H1 (cell line): ENCODE results near the gene EGFLAM. TPM values are rescaled to one million over a fixed set of nuclear protein-coding genes. Genes with fewer than 3 reads are reported as not detected.

Experiments used
- POU5F1 ChIP-seq: IDR thresholded peaks from 2 replicates; pipeline ENCODE4 v1.6.1; 2011; ENCODE audit warnings: low read depth, mild to moderate bottlenecking, low read length, moderate library complexity
- polyA plus RNA-seq, 7 experiments: library from polyadenylated mRNA; depleted of rRNA in 3 of 7; stranded (reverse) in 5 of 7; unstranded in 2 of 7; fragments of >200 nt in 5 of 7; fragments of 200-250 nt in 2 of 7; gene quantifications; 1 replicate in 5 of 7; 2 replicates in 1 of 7; 4 replicates in 1 of 7; pipeline versions ENCODE4 v1.2.1 to v1.2.3, GENCODE V29; 2011 to 2013; ENCODE audit warnings: missing spikeins in 2 of 7, mixed read lengths in 2 of 7
- total RNA-seq: library from RNA; stranded (reverse); fragmentation: NEBNext Ultra II Directional; extraction: Animal tissue kit (Norgen Biotek cat#: 25700); gene quantifications from 2 replicates; pipeline ENCODE4 v1.2.1, GENCODE V29; 2021
- TF ChIP-seq, protein P1 (sequence below): fragments of 300-600 bp; sonication (generic); IDR thresholded peaks from 2 replicates; pipeline ENCODE4 v1.7.1; 2012; ENCODE audit warnings: low read length, moderate library complexity, mild to moderate bottlenecking, inconsistent platforms; ENCODE audit not compliant: insufficient replicate concordance

EGFLAM gene
- total and polyA plus RNA-seq, 2 of the 8 experiments (the other 6 are each of a cell fraction or from before 2014, with no cell fraction given), result 0.20 to 0.24 TPM

- TF ChIP-seq, protein P1, sequence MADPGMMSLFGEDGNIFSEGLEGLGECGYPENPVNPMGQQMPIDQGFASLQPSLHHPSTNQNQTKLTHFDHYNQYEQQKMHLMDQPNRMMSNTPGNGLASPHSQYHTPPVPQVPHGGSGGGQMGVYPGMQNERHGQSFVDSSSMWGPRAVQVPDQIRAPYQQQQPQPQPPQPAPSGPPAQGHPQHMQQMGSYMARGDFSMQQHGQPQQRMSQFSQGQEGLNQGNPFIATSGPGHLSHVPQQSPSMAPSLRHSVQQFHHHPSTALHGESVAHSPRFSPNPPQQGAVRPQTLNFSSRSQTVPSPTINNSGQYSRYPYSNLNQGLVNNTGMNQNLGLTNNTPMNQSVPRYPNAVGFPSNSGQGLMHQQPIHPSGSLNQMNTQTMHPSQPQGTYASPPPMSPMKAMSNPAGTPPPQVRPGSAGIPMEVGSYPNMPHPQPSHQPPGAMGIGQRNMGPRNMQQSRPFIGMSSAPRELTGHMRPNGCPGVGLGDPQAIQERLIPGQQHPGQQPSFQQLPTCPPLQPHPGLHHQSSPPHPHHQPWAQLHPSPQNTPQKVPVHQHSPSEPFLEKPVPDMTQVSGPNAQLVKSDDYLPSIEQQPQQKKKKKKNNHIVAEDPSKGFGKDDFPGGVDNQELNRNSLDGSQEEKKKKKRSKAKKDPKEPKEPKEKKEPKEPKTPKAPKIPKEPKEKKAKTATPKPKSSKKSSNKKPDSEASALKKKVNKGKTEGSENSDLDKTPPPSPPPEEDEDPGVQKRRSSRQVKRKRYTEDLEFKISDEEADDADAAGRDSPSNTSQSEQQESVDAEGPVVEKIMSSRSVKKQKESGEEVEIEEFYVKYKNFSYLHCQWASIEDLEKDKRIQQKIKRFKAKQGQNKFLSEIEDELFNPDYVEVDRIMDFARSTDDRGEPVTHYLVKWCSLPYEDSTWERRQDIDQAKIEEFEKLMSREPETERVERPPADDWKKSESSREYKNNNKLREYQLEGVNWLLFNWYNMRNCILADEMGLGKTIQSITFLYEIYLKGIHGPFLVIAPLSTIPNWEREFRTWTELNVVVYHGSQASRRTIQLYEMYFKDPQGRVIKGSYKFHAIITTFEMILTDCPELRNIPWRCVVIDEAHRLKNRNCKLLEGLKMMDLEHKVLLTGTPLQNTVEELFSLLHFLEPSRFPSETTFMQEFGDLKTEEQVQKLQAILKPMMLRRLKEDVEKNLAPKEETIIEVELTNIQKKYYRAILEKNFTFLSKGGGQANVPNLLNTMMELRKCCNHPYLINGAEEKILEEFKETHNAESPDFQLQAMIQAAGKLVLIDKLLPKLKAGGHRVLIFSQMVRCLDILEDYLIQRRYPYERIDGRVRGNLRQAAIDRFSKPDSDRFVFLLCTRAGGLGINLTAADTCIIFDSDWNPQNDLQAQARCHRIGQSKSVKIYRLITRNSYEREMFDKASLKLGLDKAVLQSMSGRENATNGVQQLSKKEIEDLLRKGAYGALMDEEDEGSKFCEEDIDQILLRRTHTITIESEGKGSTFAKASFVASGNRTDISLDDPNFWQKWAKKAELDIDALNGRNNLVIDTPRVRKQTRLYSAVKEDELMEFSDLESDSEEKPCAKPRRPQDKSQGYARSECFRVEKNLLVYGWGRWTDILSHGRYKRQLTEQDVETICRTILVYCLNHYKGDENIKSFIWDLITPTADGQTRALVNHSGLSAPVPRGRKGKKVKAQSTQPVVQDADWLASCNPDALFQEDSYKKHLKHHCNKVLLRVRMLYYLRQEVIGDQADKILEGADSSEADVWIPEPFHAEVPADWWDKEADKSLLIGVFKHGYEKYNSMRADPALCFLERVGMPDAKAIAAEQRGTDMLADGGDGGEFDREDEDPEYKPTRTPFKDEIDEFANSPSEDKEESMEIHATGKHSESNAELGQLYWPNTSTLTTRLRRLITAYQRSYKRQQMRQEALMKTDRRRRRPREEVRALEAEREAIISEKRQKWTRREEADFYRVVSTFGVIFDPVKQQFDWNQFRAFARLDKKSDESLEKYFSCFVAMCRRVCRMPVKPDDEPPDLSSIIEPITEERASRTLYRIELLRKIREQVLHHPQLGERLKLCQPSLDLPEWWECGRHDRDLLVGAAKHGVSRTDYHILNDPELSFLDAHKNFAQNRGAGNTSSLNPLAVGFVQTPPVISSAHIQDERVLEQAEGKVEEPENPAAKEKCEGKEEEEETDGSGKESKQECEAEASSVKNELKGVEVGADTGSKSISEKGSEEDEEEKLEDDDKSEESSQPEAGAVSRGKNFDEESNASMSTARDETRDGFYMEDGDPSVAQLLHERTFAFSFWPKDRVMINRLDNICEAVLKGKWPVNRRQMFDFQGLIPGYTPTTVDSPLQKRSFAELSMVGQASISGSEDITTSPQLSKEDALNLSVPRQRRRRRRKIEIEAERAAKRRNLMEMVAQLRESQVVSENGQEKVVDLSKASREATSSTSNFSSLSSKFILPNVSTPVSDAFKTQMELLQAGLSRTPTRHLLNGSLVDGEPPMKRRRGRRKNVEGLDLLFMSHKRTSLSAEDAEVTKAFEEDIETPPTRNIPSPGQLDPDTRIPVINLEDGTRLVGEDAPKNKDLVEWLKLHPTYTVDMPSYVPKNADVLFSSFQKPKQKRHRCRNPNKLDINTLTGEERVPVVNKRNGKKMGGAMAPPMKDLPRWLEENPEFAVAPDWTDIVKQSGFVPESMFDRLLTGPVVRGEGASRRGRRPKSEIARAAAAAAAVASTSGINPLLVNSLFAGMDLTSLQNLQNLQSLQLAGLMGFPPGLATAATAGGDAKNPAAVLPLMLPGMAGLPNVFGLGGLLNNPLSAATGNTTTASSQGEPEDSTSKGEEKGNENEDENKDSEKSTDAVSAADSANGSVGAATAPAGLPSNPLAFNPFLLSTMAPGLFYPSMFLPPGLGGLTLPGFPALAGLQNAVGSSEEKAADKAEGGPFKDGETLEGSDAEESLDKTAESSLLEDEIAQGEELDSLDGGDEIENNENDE, result no peak
- no peak for TF ChIP-seq POU5F1
These were observed 155.3 kb downstream of the EGFLAM start (continued) for GRCh38 chr5:38413696-38414095.
